ENCODE data around the gene FCHSD2.

DNA sequence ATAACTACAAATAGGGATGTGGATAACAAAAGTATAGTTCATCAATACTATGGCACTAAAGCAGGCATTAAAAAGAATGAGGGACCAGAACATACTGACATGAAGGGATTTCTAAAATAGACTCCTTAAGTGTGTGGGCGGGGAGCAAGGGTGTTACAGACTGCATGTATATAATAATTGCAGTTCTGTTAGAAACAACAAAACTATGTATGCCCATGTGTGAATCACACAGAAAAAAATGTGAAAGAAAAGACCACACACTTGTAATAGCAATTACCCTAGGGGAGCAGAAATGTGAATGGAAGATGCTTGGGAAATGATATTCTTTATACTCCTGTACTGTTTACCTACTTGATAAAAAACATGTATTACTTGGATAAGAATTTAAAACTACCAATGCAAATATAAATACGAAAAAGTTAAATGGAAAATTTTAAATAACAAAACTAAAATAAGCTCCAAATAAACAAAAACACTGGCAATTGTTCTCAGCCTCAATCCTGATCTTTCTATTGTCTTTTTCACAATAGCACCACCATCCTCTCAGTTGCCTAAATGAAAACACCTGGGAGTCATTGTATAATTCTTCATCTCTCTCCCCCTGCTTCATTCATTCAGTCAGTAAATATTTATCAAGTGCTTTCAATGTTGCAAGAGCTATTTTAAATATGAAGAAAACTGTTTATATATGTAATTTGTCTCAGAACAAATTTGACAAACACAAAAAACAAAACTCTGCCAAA is 129.8 kb downstream of the FCHSD2 start:
- TF ChIP-seq, protein P1, sequence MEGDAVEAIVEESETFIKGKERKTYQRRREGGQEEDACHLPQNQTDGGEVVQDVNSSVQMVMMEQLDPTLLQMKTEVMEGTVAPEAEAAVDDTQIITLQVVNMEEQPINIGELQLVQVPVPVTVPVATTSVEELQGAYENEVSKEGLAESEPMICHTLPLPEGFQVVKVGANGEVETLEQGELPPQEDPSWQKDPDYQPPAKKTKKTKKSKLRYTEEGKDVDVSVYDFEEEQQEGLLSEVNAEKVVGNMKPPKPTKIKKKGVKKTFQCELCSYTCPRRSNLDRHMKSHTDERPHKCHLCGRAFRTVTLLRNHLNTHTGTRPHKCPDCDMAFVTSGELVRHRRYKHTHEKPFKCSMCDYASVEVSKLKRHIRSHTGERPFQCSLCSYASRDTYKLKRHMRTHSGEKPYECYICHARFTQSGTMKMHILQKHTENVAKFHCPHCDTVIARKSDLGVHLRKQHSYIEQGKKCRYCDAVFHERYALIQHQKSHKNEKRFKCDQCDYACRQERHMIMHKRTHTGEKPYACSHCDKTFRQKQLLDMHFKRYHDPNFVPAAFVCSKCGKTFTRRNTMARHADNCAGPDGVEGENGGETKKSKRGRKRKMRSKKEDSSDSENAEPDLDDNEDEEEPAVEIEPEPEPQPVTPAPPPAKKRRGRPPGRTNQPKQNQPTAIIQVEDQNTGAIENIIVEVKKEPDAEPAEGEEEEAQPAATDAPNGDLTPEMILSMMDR (IDR thresholded peaks at IDR 0.05), result no peak
- TF ChIP-seq EZH2phosphoT487 (IDR thresholded peaks at IDR 0.05), result no peak
